Esophagus muscularis mucosa (tissue), 4 donors: Measurements from ENCODE around the gene CCDC85C. TPM values are rescaled to one million over a fixed set of nuclear protein-coding genes. Genes with fewer than 3 reads are reported as not detected.

Experiments used
- DNase-seq: peaks from one replicate; pipeline ENCODE4 v3.0.0-alpha.2; 2017; ENCODE audit errors: extremely low spot score
- H3K27ac ChIP-seq, 4 donors: fragments of 200-600 bp; sonication (generic); replicated peaks in 1 of 4; 1 replicate in 3 of 4; 2 replicates in 1 of 4; pipeline ENCODE4 v1.5.1; 2016 to 2019; ENCODE audit warnings: mild to moderate bottlenecking in 1 of 4
- H3K27me3 ChIP-seq, 4 donors: fragments of 200-600 bp; sonication (generic); one replicate each; pipeline versions ENCODE4 v1.5.1 to v1.6.0; 2016 to 2019
- H3K36me3 ChIP-seq, 4 donors: fragments of 200-600 bp; sonication (generic); one replicate each; pipeline ENCODE4 v1.5.1; 2016 to 2019
- H3K4me1 ChIP-seq, 4 donors: fragments of 200-600 bp; sonication (generic); one replicate each; pipeline ENCODE4 v1.5.1; 2016 to 2019
- H3K4me3 ChIP-seq, 4 donors: fragments of 200-600 bp; sonication (generic); 1 replicate in 2 of 4; 2 replicates in 2 of 4; pipeline ENCODE4 v1.5.1; 2016 to 2019; ENCODE audit warnings: mild to moderate bottlenecking in 4 of 4, moderate library complexity in 1 of 4
- H3K9me3 ChIP-seq, 4 donors: fragments of 200-600 bp; sonication (generic); 1 replicate in 3 of 4; 2 replicates in 1 of 4; pipeline ENCODE4 v1.5.1; 2016 to 2019
- CTCF ChIP-seq, 3 experiments: fragments of 200-600 bp in 2 of 3; fragments of 450-650 bp in 1 of 3; sonication (generic) in 2 of 3; IDR thresholded peaks; one replicate each; pipeline ENCODE4 v1.5.1; 2017 to 2019; ENCODE audit warnings: antibody characterized with exemption in 3 of 3, mild to moderate bottlenecking in 2 of 3, moderate library complexity in 1 of 3
- EP300 ChIP-seq: sonication (generic); formaldehyde crosslinking; IDR thresholded peaks from one replicate; pipeline ENCODE4 v1.6.1; 2017; ENCODE audit warnings: antibody characterized with exemption
- POLR2A ChIP-seq: fragments of 450-650 bp; IDR thresholded peaks from one replicate; pipeline ENCODE4 v1.6.1; 2017; ENCODE audit warnings: antibody characterized with exemption, moderate library complexity, mild to moderate bottlenecking, low read depth
- POLR2AphosphoS5 ChIP-seq, 2 donors: sonication (generic); formaldehyde crosslinking; IDR thresholded peaks; one replicate each; pipeline ENCODE4 v1.6.1; 2017; ENCODE audit warnings: antibody characterized with exemption in 2 of 2
- whole genome bisulfite sequencing: methylation state at CpG from one replicate; pipeline ENCODE4 v1.1.5; 2018; 5-methylcytosine and 5-hydroxymethylcytosine counted together
- intact Hi-C: fragments of 100-400 bp; cut with DNase I; formaldehyde crosslinking; loops from one replicate; pipeline ENCODE4 v1.15.1; 2023
- total RNA-seq, 4 donors: library from RNA; depleted of rRNA; stranded (reverse); fragments of >200 nt; gene quantifications; one replicate each; pipeline versions ENCODE4 v1.1.0 to v1.2.1, GENCODE V29; 2016

CCDC85C gene
- total RNA-seq, 4 donors from 2014 or later: 17.9 to 48.7 (median 30.8) TPM

- WGBS: 73% methylated on average over 6 of the region's 6 CpGs
These were observed 4.6 kb downstream of the CCDC85C start for GRCh38 chr14:99599393-99599792.

GRCh38 chr14:99598774-99599173 lies 5.2 kb downstream of the CCDC85C start:
- Histone ChIP-seq H3K27me3 (no peaks in the 10 kb centered on the region), H3K4me3 (no peak overlapping the region), H3K36me3 (no peaks in the 10 kb centered on the region), H3K9me3 (no peaks in the 10 kb centered on the region), H3K27ac (peak overlapping the region; percentile 58 to 93 (median 87)), H3K4me1 (peaks cover 88 to 99% (median 99%) of the 10 kb centered on the region in 4 donors)
- 76% methylated on average over 3 of the region's 3 CpGs for WGBS
- no peak for DNase-seq
- intact Hi-C loops: no loop called here
- no peak for TF ChIP-seq CTCF (IDR thresholded peaks at IDR 0.05)
- no peak for TF ChIP-seq POLR2AphosphoS5 (IDR thresholded peaks at IDR 0.05)
- TF ChIP-seq POLR2A: no peak
- TF ChIP-seq EP300: no peak

More at GRCh38 chr14:99599393-99599792, 4.6 kb downstream of the CCDC85C start:
- TF ChIP-seq POLR2A (no peak), CTCF (IDR thresholded peaks at IDR 0.05) (no peak), EP300 (no peak), POLR2AphosphoS5 (IDR thresholded peaks at IDR 0.05) (no peak)
- no peaks in the 10 kb centered on the region for H3K9me3 ChIP-seq
- no peaks in the 10 kb centered on the region for H3K27me3 ChIP-seq
- no peak overlapping the region for H3K4me3 ChIP-seq
- H3K27ac ChIP-seq: peak overlapping the region in 3 of 4 donors; percentile 81 to 93 (median 93)
- intact Hi-C loops: no loop called here
- H3K36me3 ChIP-seq: no peaks in the 10 kb centered on the region
- no peak for DNase-seq
- peaks cover 84 to 93% (median 93%) of the 10 kb centered on the region in 4 donors for H3K4me1 ChIP-seq

- 84% methylated on average over 20 of the region's 20 CpGs for WGBS
- Histone ChIP-seq H3K4me3 (no peak overlapping the region), H3K9me3 (no peaks in the 10 kb centered on the region), H3K27me3 (no peaks in the 10 kb centered on the region), H3K4me1 (peaks cover 90 to 100% (median 100%) of the 10 kb centered on the region in 4 donors), H3K27ac (peak overlapping the region; percentile 58 to 93 (median 87)), H3K36me3 (no peaks in the 10 kb centered on the region)
- DNase-seq: no peak
- TF ChIP-seq CTCF (IDR thresholded peaks at IDR 0.05) (no peak), POLR2AphosphoS5 (IDR thresholded peaks at IDR 0.05) (peak in 1 of 2 donors; percentile 23), POLR2A (no peak)
- intact Hi-C loops: no loop called here
These were observed 6.0 kb downstream of the CCDC85C start for GRCh38 chr14:99597911-99598600.

GRCh38 chr14:99596772-99597171 lies 7.2 kb downstream of the CCDC85C start:
- Histone ChIP-seq H3K27ac (peak overlapping the region; percentile 71 to 93 (median 87)), H3K27me3 (no peaks in the 10 kb centered on the region), H3K4me1 (peaks cover 94 to 100% (median 100%) of the 10 kb centered on the region in 4 donors), H3K9me3 (no peaks in the 10 kb centered on the region), H3K36me3 (no peaks in the 10 kb centered on the region), H3K4me3 (no peak overlapping the region)
- intact Hi-C loops: no loop called here
- 87% methylated on average over 7 of the region's 7 CpGs for WGBS
- TF ChIP-seq EP300 (no peak), CTCF (IDR thresholded peaks at IDR 0.05) (no peak), POLR2A (no peak), POLR2AphosphoS5 (IDR thresholded peaks at IDR 0.05) (no peak)
- DNase-seq: no peak
